NCI-H1092 treated with DMSO at 0.1 percent for 48 hours (cell line): ENCODE measurements around the gene LARGE1.
"Not testable (repeated sequence)": the region's sequence is repeated elsewhere in the genome, so short reads cannot be mapped to it uniquely, and the experiment has no call there.

Experiments
- DNase-seq: peaks from one replicate; lab custom pipeline; 2025; lab: John Stamatoyannopoulos, UW

LARGE1 gene

GRCh38 chr22:33593818-33594217 is 326.5 kb downstream of the LARGE1 start:
- DNase-seq = no peak

GRCh38 chr22:33591946-33592345 is 328.3 kb downstream of the LARGE1 start:
- DNase-seq = no peak

DNA sequence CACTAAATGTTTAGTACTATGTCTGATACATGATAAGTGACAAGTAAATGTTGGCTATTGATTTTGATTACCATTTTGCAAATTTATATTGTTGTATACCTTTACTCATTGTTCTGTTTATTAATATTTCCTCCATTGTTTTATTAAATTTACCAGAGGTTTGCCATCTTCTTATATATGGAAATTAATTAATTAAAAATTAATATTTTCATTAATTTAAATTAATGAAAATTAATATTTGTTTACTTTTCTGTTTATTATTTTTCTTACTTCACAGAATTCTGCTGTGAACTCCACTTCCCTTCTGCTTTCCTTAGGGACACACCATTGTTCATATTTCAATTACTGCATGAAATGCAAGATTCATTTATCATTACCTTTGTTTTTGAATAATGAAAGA is 331.0 kb downstream of the LARGE1 start:
- DNase-seq = no peak

GRCh38 chr22:33588860-33589259 is 331.4 kb downstream of the LARGE1 start:
- no peak for DNase-seq

GRCh38 chr22:33584152-33584551 is 336.1 kb downstream of the LARGE1 start:
- DNase-seq = no peak

DNA sequence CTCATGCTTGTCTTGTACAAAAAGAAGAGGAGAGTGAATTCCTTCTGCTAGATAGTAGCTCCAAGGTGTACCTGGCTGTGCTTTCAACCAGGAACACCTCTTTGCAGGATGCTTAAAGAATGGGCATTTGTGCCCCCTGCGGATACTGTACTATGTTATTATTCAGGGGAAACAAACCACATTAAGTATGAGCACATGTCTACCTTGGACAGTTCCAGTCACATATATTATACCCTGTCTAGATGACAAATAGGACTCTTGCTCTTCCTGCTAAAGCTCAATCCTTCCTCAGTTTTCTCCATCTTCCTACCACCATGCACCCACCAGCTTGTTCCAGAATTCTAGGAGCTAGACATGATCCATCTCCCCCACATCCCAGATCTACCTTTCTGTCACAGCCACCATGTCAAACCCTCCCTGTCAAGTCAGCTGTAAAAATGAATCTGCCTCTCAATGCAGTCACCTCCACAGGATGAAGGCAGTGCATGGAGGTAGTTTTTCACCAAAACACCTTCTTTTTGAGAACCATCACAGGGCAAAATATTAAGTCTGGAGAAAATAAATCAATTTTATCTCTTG is 337.4 kb downstream of the LARGE1 start:
- no peak for DNase-seq

DNA sequence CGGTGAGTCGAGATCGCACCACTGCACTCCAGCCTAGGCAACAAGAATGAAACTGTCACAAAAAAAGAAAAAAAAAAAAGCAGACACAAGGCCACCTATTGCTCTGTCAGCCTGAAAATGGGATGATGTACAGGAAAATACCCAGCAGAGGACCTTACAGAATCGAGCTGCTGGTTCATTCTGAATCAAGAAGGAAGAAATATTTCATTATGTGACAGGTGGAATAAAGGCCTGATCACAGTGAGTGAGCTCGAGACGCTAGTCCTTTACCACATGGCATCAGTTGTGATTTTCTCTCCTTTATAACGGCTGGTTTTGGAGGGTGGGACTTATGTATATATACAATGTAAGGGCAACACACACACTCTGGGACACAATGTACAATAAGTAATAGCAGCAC is 340.0 kb downstream of the LARGE1 start:
- DNase-seq = no peak

GRCh38 chr22:33579448-33580093 is 340.7 kb downstream of the LARGE1 start:
- DNase-seq = peak; percentile 7

GRCh38 chr22:33578752-33579151 is 341.5 kb downstream of the LARGE1 start:
- no peak for DNase-seq

DNA sequence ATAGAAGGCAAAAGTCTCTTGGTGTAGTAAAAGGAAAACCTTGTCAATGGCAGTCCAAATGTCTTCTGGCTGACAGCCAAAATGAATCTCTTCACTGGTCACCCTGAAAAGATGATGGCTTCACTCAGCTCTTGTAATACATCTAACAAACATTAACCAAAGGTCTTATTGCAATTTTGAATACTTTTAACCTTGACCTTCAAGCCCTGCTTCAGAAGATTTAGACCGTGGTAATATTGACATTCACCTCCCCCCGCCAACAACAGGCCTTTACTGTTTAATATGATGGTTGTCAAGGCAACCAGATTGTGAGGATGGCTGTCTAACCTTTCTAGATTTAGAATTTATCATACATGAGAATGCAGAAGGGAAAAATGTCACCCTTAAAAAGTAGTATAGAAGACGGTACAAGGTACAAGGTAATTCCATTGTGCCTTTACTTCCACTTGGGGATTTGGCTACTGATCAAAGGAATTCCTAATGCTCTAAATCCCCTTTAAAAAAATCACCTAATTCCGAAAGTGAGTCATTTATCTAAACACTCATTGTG is 342.3 kb downstream of the LARGE1 start:
- DNase-seq = no peak

GRCh38 chr22:33576205-33576604 is 344.1 kb downstream of the LARGE1 start:
- DNase-seq = no peak

GRCh38 chr22:33575771-33576170 is 344.5 kb downstream of the LARGE1 start:
- DNase-seq = no peak

DNA sequence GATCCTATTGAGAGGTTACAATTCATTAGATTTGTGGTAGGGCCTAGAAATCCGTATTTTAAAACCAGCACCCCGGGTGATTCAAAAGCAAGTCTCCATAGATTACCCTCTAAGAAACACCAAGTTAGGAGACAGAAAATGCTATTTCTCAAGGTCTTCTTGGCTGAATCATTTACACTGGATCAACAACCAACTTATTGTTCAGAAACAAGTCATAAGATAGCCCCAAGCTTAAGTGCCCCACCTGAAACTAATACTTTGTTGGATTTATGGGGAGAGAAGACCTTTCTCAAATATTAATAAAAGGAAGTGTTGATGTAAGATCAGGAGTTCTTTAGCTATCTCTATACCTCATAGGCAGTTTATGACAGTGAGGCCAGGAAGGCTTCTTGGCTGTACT is 345.2 kb downstream of the LARGE1 start:
- no peak for DNase-seq

- no peak for DNase-seq
Observed at GRCh38 chr22:33573479-33573878, 346.8 kb downstream of the LARGE1 start.

DNA sequence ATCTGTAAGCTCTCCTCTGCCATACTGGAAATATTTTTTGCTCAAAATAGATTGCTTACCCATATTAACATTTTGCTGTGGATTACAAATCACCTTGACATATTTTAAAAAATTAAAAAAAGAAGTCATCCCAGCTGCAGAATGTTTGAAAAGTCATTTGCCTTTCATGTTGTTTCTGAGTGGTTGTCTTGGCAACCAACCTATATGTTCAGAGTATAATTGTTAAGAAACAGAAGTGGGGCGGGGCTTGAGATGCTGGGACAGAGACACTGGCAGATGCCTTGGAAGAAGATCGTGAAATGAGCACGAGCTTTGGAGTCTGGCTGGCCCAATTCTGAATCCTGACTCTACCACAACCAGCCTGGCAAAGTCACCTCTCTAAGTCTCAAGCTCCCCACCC is 348.2 kb downstream of the LARGE1 start:
- DNase-seq = no peak

- no peak for DNase-seq
Observed at GRCh38 chr22:33570110-33570509, 350.2 kb downstream of the LARGE1 start.

DNA sequence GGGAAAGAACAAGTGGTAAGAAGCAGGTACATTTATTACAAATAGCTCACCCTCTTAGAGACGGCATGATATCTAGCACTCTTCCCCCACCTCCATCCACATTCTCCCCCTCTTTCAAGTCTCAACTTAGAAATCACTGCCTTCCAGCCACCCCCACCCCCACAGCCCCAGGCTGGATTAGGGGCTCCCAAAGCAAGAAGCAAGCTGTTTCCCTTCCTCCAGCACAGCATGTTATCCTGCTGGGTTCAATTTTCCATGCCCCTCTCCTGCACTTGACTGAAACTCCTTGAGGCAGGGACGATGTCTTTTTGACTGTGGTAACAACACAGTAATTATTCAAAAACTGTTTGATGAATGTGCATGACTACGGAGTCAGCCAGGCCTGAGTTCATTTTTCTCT is 350.7 kb downstream of the LARGE1 start:
- no peak for DNase-seq

- DNase-seq = no peak
Observed at GRCh38 chr22:33569018-33569417, 351.3 kb downstream of the LARGE1 start.

- DNase-seq = not testable (repeated sequence)
Observed at GRCh38 chr22:33566495-33566894, 353.8 kb downstream of the LARGE1 start.

- DNase-seq = no peak
Observed at GRCh38 chr22:33565580-33565995, 354.7 kb downstream of the LARGE1 start.

DNA sequence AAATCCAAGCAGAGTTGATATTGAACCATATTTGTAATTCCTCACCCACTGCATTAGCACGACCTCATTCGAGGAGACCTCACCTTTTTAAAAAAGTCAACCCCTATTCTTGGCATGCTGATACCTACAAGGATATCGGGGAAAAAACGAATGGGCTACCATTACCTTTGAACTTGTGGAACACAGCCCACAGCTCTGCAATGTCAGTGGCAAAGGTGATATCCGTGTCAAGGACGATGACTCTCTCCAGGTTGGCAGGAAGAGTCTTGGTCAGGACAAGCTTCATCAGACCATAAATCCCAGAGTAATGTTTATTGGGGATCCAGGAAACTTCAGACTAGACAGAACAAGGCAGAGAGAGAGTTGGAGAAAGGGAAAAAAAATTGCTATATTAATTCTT is 355.6 kb downstream of the LARGE1 start:
- DNase-seq = no peak

DNA sequence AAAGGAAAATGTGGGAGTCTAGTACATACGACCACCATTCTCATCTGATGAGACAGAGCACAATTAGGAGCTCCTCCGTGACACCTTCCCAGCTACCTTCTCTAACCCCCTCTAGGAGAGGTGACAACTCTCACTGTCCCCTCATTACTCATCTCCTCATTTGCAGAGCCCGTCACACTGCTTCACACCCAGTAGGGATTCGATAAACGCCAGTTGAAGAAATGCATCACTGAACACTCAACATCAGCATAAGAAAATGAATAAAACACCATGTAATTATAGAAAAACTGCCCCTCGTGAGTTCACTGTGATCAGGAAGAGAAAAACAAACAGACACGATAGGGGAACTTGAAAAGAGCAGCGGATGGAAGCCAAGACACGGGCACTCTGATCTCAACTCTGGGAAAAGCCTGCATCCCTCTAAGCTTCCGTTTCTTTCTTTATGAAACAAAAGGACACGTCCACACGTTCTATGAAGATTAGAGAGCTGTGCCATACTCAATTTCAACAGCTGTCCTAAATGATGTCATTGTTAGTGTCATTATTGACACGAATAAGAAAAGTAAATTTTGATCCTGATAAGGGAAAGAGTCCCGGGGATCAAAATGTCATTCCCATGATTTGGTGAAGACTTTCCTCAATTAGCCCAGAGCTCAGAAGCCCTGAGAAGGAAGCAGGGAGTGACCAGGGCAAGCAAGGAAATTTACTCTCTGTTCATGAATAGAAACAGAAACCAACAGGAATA is 356.9 kb downstream of the LARGE1 start:
- DNase-seq = no peak

DNA sequence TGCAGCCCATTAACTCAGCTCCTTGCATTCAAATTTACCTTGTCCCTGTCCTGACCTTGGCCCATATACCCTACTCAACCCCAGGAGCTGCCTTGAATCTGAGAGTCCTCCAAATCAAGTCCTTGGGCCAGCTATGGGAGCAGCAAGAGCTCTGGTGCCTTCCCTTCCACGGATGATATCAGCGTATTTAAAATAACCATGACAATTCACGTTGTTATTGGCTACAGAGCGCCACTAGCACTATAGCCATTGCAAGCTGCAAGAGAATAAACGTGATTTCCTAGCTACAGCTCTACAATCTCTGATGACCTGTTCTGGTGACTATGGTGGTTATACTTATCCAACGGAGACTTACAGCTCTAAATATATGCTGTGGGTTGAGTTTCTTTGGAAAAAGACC is 357.8 kb downstream of the LARGE1 start:
- DNase-seq = no peak
